Keratinocyte (primary cell): ENCODE measurements around the gene RNF169. TPM values are rescaled to one million over a fixed set of nuclear protein-coding genes. Genes with fewer than 3 reads are reported as not detected.

Experiments
- DNase-seq: peaks from one replicate; pipeline ENCODE4 v3.0.0-alpha.2; 2011; ENCODE audit warnings: low read depth, missing footprints, low spot score
- FAIRE-seq: peaks from 2 replicates; lab custom pipeline; 2011; peaks lifted over from hg19 to GRCh38; lab: Jason Lieb, UNC
- H2AFZ ChIP-seq: 2 replicates; pipeline ENCODE4 v1.6.0; 2012; ENCODE audit warnings: low read length, control low read depth, inconsistent platforms; ENCODE audit not compliant: control insufficient read depth
- H3K27ac ChIP-seq: 2 replicates; pipeline ENCODE4 v1.5.1; 2011; ENCODE audit warnings: low read length; ENCODE audit not compliant: control insufficient read depth, insufficient read depth
- H3K27me3 ChIP-seq: 3 replicates; pipeline ENCODE4 v1.6.0; 2011; ENCODE audit warnings: low read length; ENCODE audit not compliant: control insufficient read depth, insufficient read depth; ENCODE audit errors: extremely low read depth
- H3K36me3 ChIP-seq, 2 experiments: 2 replicates in 1 of 2; 3 replicates in 1 of 2; pipeline ENCODE4 v1.5.1; 2011; ENCODE audit warnings: low read length in 2 of 2, mild to moderate bottlenecking in 1 of 2; ENCODE audit not compliant: control insufficient read depth in 2 of 2, insufficient read depth in 2 of 2; ENCODE audit errors: extremely low read depth in 1 of 2
- H3K4me1 ChIP-seq: 3 replicates; pipeline ENCODE4 v1.5.1; 2011; ENCODE audit warnings: low read length; ENCODE audit not compliant: control insufficient read depth, insufficient read depth; ENCODE audit errors: extremely low read depth
- H3K4me2 ChIP-seq: 3 replicates; pipeline ENCODE4 v1.6.0; 2011; ENCODE audit warnings: low read depth, low read length; ENCODE audit not compliant: control insufficient read depth, insufficient read depth; ENCODE audit errors: extremely low read depth
- H3K4me3 ChIP-seq, 3 experiments: fragments of 200-600 bp in 1 of 3; sonication (generic) in 1 of 3; 2 replicates in 2 of 3; 3 replicates in 1 of 3; pipeline ENCODE4 v1.5.1; 2011 to 2016; ENCODE audit warnings: low read length in 3 of 3, mild to moderate bottlenecking in 3 of 3, control low read depth in 2 of 3, inconsistent platforms in 1 of 3, low read depth in 1 of 3, mixed read lengths in 1 of 3, mixed run types in 1 of 3, moderate library complexity in 1 of 3; ENCODE audit not compliant: control insufficient read depth in 2 of 3, insufficient read depth in 2 of 3; ENCODE audit errors: extremely low read depth in 1 of 3
- H3K79me2 ChIP-seq: 2 replicates; pipeline ENCODE4 v1.6.0; 2012; ENCODE audit warnings: low read length; ENCODE audit not compliant: control insufficient read depth, insufficient read depth
- H3K9ac ChIP-seq: 3 replicates; pipeline ENCODE4 v1.6.0; 2011; ENCODE audit warnings: low read length; ENCODE audit not compliant: control insufficient read depth, insufficient read depth; ENCODE audit errors: extremely low read depth
- H3K9me1 ChIP-seq: 3 replicates; pipeline ENCODE4 v1.6.0; 2011; ENCODE audit warnings: low read length; ENCODE audit not compliant: control insufficient read depth, insufficient read depth; ENCODE audit errors: extremely low read depth
- H3K9me3 ChIP-seq: 2 replicates; pipeline ENCODE4 v1.5.1; 2012; ENCODE audit warnings: low read depth, low read length; ENCODE audit not compliant: control insufficient read depth
- H4K20me1 ChIP-seq: 3 replicates; pipeline ENCODE4 v1.6.0; 2011; ENCODE audit warnings: low read length; ENCODE audit not compliant: control insufficient read depth, insufficient read depth; ENCODE audit errors: extremely low read depth
- CTCF ChIP-seq, 3 experiments: IDR thresholded peaks in 1 of 3; conservative IDR thresholded peaks in 1 of 3; optimal IDR thresholded peaks in 1 of 3; 2 replicates in 2 of 3; 3 replicates in 1 of 3; pipeline versions ENCODE3 to v1.5.1; 2011; ENCODE audit warnings: low read length in 3 of 3, mild to moderate bottlenecking in 3 of 3, moderate library complexity in 2 of 3, control low read depth in 1 of 3, inconsistent platforms in 1 of 3; ENCODE audit not compliant: insufficient read depth in 2 of 3; ENCODE audit errors: extremely low read depth in 1 of 3
- EZH2 ChIP-seq: IDR thresholded peaks from one replicate; pipeline ENCODE4 v1.6.1; 2012; ENCODE audit warnings: inconsistent platforms, mild to moderate bottlenecking, low read length, moderate library complexity
- dilution Hi-C: fragments of 300-500 bp; cut with MboI; formaldehyde crosslinking; loops from one replicate; pipeline ENCODE4 v1.7.0; 2020; ENCODE audit warnings: low sequenced_read_pairs; ENCODE audit not compliant: extremely low pct_ligation_motif_present
- polyA minus RNA-seq, 3 experiments: library from RNA; depleted of rRNA, polyadenylated mRNA; stranded (reverse); fragments of >200 nt; gene quantifications; 1 replicate in 1 of 3; 2 replicates in 1 of 3; 3 replicates in 1 of 3; pipeline ENCODE4 v1.2.3, GENCODE V29; 2011
- polyA plus RNA-seq, 5 experiments: library from polyadenylated mRNA; depleted of rRNA in 3 of 5; stranded (reverse) in 3 of 5; stranded (forward) in 1 of 5; unstranded in 1 of 5; fragments of >200 nt; gene quantifications; 1 replicate in 1 of 5; 2 replicates in 3 of 5; 3 replicates in 1 of 5; pipeline versions ENCODE4 v1.2.1 to v1.2.3, GENCODE V29; 2011 to 2012; ENCODE audit warnings: missing spikeins in 2 of 5, low read depth in 1 of 5, low replicate concordance in 1 of 5

RNF169 gene, protein sequence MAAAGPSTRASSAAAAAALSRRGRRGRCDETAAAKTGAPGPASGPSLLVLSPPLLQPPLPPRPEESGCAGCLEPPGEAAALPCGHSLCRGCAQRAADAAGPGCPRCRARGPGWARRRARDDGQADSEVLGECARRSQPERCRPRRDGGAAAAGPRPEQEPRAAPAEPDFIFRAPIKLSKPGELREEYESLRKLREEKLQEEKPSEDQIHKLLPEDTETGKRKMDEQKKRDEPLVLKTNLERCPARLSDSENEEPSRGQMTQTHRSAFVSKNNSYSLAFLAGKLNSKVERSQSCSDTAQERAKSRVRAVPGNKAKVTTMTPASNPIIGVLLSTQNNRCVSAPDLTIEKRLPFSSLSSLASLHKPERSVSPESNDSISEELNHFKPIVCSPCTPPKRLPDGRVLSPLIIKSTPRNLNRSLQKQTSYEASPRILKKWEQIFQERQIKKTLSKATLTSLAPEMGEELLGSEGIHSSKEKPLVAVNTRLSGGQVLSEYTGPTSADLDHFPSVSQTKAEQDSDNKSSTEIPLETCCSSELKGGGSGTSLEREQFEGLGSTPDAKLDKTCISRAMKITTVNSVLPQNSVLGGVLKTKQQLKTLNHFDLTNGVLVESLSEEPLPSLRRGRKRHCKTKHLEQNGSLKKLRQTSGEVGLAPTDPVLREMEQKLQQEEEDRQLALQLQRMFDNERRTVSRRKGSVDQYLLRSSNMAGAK
- polyA plus RNA-seq: 6.2 to 9.2 TPM (median 8.9 TPM) in 3 replicates
- polyA plus RNA-seq (2011; ENCODE audit: low read depth): 2.3 TPM
- polyA plus RNA-seq (2011; cell fraction: cytosol; rRNA removed): 3.3 and 5.4 TPM in 2 replicates
- 9.4 and 10.9 TPM in 2 replicates for polyA plus RNA-seq (2011; cell fraction: nucleus; rRNA removed)
- 3.5 and 6.3 TPM in 2 replicates for polyA plus RNA-seq (2012; ENCODE audit: low replicate concordance)
- 7.4 to 29.1 TPM (median 21.0 TPM) in 3 replicates for polyA minus RNA-seq
- polyA minus RNA-seq (2011; cell fraction: cytosol; rRNA and poly(A)+ RNA removed): 10.0 TPM
- polyA minus RNA-seq (2011; cell fraction: nucleus; rRNA and poly(A)+ RNA removed): 19.2 and 36.7 TPM in 2 replicates

DNA sequence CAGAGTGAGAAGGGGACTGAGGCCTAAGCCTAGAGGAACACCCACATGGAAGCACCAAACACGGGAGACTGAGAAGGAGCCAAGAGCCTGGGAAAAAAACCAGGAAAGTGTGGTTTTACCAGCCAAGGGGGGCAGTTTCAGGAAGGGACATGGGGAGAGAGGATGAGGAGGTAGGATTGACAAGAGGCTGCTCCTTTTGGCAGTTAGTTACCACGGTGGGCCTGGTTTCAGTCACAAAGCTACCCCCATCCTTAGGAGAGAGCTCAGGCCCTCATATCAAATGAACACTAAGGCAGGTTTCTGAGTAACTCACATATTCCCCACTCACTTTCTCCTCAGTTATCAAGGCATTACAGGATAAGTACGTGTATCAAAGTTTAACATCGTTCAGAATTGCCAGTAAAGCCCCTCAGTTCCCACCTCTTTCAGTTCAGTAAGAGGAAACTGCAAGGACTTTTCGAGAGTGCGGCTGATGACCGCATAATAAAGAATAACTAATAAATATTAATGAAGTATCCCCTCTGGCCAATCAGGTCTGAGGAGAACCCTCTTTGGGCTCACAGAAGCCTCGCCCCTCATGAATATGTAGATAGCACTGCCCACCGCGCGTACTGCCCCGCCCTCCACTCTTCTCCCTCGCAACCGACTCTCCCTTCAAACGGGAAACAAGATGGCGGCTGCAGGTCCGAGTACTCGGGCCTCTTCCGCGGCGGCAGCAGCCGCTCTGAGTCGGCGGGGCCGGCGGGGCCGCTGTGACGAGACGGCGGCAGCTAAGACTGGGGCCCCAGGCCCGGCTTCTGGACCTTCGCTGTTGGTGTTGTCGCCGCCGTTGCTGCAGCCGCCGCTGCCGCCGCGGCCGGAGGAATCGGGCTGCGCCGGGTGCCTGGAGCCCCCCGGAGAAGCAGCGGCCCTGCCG, at the start of gene RNF169:
RNF169 (plus strand) TSS at position 639 of the 916 bp plus-strand sequence; CDS start at position 671, 32 bp downstream.
- H3K4me2 ChIP-seq: peak within 1 kb of the TSS; percentile 95
- H4K20me1 ChIP-seq: no peaks in the 10 kb centered on the region
- H3K27me3 ChIP-seq: no peaks in the 10 kb centered on the region
- peak within 1 kb of the TSS; percentile 76 to 79 (median 78) for H3K4me3 ChIP-seq
- H3K9ac ChIP-seq: peak within 1 kb of the TSS; percentile 92
- H3K36me3 ChIP-seq: no peaks in the 10 kb centered on the region
- no peaks in the 10 kb centered on the region for H3K9me3 ChIP-seq
- FAIRE-seq: no peak
- no peaks in the 10 kb centered on the region for H3K9me1 ChIP-seq
- peak within 1 kb of the TSS; percentile 85 for H3K27ac ChIP-seq
- TF ChIP-seq CTCF (optimal IDR thresholded peaks at IDR 0.05 in 1 of 3, IDR thresholded peaks at IDR 0.05 in 1 of 3, conservative IDR thresholded peaks at IDR 0.05 in 1 of 3; ENCODE audit: extremely low read depth in 1 of 3, insufficient read depth in 2 of 3, low read length in 3 of 3) (no peak), EZH2 (no peak)
- dilution Hi-C loops: no loop called here
- H2AFZ ChIP-seq: peak within 1 kb of the TSS; percentile 92
- peak; percentile 71 for DNase-seq
- H3K4me1 ChIP-seq: peaks cover 18% of the 10 kb centered on the region
- peaks cover 43% of the 10 kb centered on the region for H3K79me2 ChIP-seq
